Measurements from ENCODE around the gene GALR1.

The GALR1 gene

GRCh38 chr18:77304268-77304667, 54.6 kb downstream of the GALR1 start:
- TF ChIP-seq SIN3A (IDR thresholded peaks at IDR 0.05; ENCODE audit: borderline replicate concordance, insufficient read depth, low read length) (no peak), FOXP2 (optimal IDR thresholded peaks at IDR 0.05; ENCODE audit: borderline replicate concordance, extremely low read depth, extremely low read length, insufficient read depth) (no peak), POLR2AphosphoS5 (IDR thresholded peaks at IDR 0.05; ENCODE audit: low read depth, low read length) (no peak), TAF1 (IDR thresholded peaks at IDR 0.05; ENCODE audit: borderline replicate concordance, insufficient read depth, low read length) (no peak)
- TF ChIP-seq, protein P1, sequence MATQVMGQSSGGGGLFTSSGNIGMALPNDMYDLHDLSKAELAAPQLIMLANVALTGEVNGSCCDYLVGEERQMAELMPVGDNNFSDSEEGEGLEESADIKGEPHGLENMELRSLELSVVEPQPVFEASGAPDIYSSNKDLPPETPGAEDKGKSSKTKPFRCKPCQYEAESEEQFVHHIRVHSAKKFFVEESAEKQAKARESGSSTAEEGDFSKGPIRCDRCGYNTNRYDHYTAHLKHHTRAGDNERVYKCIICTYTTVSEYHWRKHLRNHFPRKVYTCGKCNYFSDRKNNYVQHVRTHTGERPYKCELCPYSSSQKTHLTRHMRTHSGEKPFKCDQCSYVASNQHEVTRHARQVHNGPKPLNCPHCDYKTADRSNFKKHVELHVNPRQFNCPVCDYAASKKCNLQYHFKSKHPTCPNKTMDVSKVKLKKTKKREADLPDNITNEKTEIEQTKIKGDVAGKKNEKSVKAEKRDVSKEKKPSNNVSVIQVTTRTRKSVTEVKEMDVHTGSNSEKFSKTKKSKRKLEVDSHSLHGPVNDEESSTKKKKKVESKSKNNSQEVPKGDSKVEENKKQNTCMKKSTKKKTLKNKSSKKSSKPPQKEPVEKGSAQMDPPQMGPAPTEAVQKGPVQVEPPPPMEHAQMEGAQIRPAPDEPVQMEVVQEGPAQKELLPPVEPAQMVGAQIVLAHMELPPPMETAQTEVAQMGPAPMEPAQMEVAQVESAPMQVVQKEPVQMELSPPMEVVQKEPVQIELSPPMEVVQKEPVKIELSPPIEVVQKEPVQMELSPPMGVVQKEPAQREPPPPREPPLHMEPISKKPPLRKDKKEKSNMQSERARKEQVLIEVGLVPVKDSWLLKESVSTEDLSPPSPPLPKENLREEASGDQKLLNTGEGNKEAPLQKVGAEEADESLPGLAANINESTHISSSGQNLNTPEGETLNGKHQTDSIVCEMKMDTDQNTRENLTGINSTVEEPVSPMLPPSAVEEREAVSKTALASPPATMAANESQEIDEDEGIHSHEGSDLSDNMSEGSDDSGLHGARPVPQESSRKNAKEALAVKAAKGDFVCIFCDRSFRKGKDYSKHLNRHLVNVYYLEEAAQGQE (IDR thresholded peaks at IDR 0.05; ENCODE audit: insufficient read depth in 1 of 2, low read depth in 2 of 2, low read length in 2 of 2), result no peak

- TF ChIP-seq TAF1 (IDR thresholded peaks at IDR 0.05; ENCODE audit: borderline replicate concordance, insufficient read depth, low read length) (no peak), POLR2AphosphoS5 (IDR thresholded peaks at IDR 0.05; ENCODE audit: low read depth, low read length) (no peak), FOXP2 (optimal IDR thresholded peaks at IDR 0.05; ENCODE audit: borderline replicate concordance, extremely low read depth, extremely low read length, insufficient read depth) (no peak), SIN3A (IDR thresholded peaks at IDR 0.05; ENCODE audit: borderline replicate concordance, insufficient read depth, low read length) (no peak)
- TF ChIP-seq, protein P1 (IDR thresholded peaks at IDR 0.05; ENCODE audit: insufficient read depth in 1 of 2, low read depth in 2 of 2, low read length in 2 of 2), result no peak
These were observed 56.0 kb downstream of the GALR1 start for GRCh38 chr18:77305676-77306075.

GRCh38 chr18:77308216-77308615, 58.6 kb downstream of the GALR1 start:
- no peak for TF ChIP-seq FOXP2 (optimal IDR thresholded peaks at IDR 0.05; ENCODE audit: borderline replicate concordance, extremely low read depth, extremely low read length, insufficient read depth)
- TF ChIP-seq SIN3A (IDR thresholded peaks at IDR 0.05; ENCODE audit: borderline replicate concordance, insufficient read depth, low read length), result no peak
- no peak for TF ChIP-seq TAF1 (IDR thresholded peaks at IDR 0.05; ENCODE audit: borderline replicate concordance, insufficient read depth, low read length)
- TF ChIP-seq, protein P1 (IDR thresholded peaks at IDR 0.05; ENCODE audit: insufficient read depth in 1 of 2, low read depth in 2 of 2, low read length in 2 of 2), result no peak
- TF ChIP-seq POLR2AphosphoS5 (IDR thresholded peaks at IDR 0.05; ENCODE audit: low read depth, low read length), result no peak

DNA sequence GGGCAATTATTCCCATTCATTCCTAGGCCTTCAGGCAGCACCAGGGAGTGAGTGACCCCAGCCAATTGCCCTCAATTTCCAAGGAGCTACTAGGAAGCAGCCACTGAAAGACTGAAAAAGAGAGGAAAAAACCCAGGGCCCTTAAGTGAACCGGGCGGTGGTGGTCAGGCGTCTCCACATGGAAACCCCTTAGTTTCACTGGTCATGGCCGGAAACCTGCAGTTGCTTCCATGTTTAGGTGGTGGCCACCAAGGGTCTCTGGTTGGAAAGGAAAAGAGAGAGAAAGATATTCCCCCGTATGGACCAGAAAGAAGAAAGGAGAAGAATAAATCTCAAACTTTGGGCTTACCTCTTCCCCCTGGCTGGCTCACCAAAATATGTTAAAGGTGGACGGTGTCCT, 64.9 kb downstream of the GALR1 start:
- TF ChIP-seq TAF1 (IDR thresholded peaks at IDR 0.05; ENCODE audit: borderline replicate concordance, insufficient read depth, low read length), result no peak
- no peak for TF ChIP-seq POLR2AphosphoS5 (IDR thresholded peaks at IDR 0.05; ENCODE audit: low read depth, low read length)
- TF ChIP-seq, protein P1 (IDR thresholded peaks at IDR 0.05; ENCODE audit: insufficient read depth in 1 of 2, low read depth in 2 of 2, low read length in 2 of 2), result no peak
- TF ChIP-seq FOXP2 (optimal IDR thresholded peaks at IDR 0.05; ENCODE audit: borderline replicate concordance, extremely low read depth, extremely low read length, insufficient read depth), result no peak
- TF ChIP-seq SIN3A (IDR thresholded peaks at IDR 0.05; ENCODE audit: borderline replicate concordance, insufficient read depth, low read length), result no peak

- no peak for TF ChIP-seq SIN3A (IDR thresholded peaks at IDR 0.05; ENCODE audit: borderline replicate concordance, insufficient read depth, low read length)
- TF ChIP-seq, protein P1 (IDR thresholded peaks at IDR 0.05; ENCODE audit: insufficient read depth in 1 of 2, low read depth in 2 of 2, low read length in 2 of 2), result no peak
These were observed 65.3 kb downstream of the GALR1 start for GRCh38 chr18:77314952-77315351.

All from PFSK-1 (cell line).